GM21528 (cell line): ENCODE data around the gene CRISP1.
"Not testable (repeated sequence)": the region's sequence is repeated elsewhere in the genome, so short reads cannot be mapped to it uniquely, and the experiment has no call there.

ENCODE experiments used
- ATAC-seq: cut with Tn5 transposase; IDR thresholded peaks from one replicate; pipeline ENCODE4 v1.9.1; 2021; ENCODE audit warnings: mild to moderate bottlenecking, moderate library complexity; ENCODE audit not compliant: unreplicated experiment, low FRiP score

CRISP1 gene

GRCh38 chr6:49866485-49866943 is at the start of gene CRISP1:
Gene CRISP1, minus strand, starts transcription at chr6:49866535. Its CDS starts 9,135 bp downstream, at chr6:49857400.
- no peak for ATAC-seq

GRCh38 chr6:49915035-49915434 is 48.7 kb upstream of the CRISP1 start:
- no peak for ATAC-seq

- no peak for ATAC-seq
These were observed 47.5 kb upstream of the CRISP1 start for GRCh38 chr6:49913636-49914375.

- no peak for ATAC-seq
These were observed 45.9 kb upstream of the CRISP1 start for GRCh38 chr6:49912196-49912595.

- no peak for ATAC-seq
These were observed 44.9 kb upstream of the CRISP1 start for GRCh38 chr6:49911252-49911651.

GRCh38 chr6:49909563-49909962 is 43.2 kb upstream of the CRISP1 start:
- ATAC-seq = no peak

GRCh38 chr6:49906526-49906925 is 40.2 kb upstream of the CRISP1 start:
- ATAC-seq = no peak

GRCh38 chr6:49905296-49905695 is 39.0 kb upstream of the CRISP1 start:
- no peak for ATAC-seq

- no peak for ATAC-seq
These were observed 36.5 kb upstream of the CRISP1 start for GRCh38 chr6:49902856-49903255.

GRCh38 chr6:49898904-49899566 is 32.7 kb upstream of the CRISP1 start:
- no peak for ATAC-seq

GRCh38 chr6:49895553-49895952 is 29.2 kb upstream of the CRISP1 start:
- ATAC-seq = not testable (repeated sequence)

- no peak for ATAC-seq
These were observed 25.9 kb upstream of the CRISP1 start for GRCh38 chr6:49892280-49892679.

GRCh38 chr6:49890988-49891387 is 24.7 kb upstream of the CRISP1 start:
- no peak for ATAC-seq

GRCh38 chr6:49888742-49889431 is 22.6 kb upstream of the CRISP1 start:
- ATAC-seq = no peak

GRCh38 chr6:49868951-49869529 is 2.7 kb upstream of the CRISP1 start:
- ATAC-seq = no peak

- no peak for ATAC-seq
These were observed 10.1 kb downstream of the CRISP1 start for GRCh38 chr6:49856282-49856681.

GRCh38 chr6:49855221-49855620 is 11.1 kb downstream of the CRISP1 start:
- ATAC-seq = no peak

- ATAC-seq = no peak
These were observed 13.4 kb downstream of the CRISP1 start for GRCh38 chr6:49852975-49853374.

- ATAC-seq = peak; percentile 90
These were observed 17.0 kb downstream of the CRISP1 start for GRCh38 chr6:49849213-49849907.

- no peak for ATAC-seq
These were observed 18.7 kb downstream of the CRISP1 start for GRCh38 chr6:49847673-49848072.
